ENCODE measurements around the gene CHID1.

GRCh38 chr11:862696-863022 lies 48.0 kb downstream of the CHID1 start:
- TF ChIP-seq CTCF (IDR thresholded peaks at IDR 0.05; ENCODE audit: low read depth, low read length) (no peak), POLR2A (IDR thresholded peaks at IDR 0.05; ENCODE audit: extremely low read depth, insufficient read length) (no peak), MAX (IDR thresholded peaks at IDR 0.05; ENCODE audit: low read depth, low read length) (no peak)

Data from NB4 (cell line).